Thyroid gland (tissue), 4 donors: ENCODE measurements around the gene EXT2.

Source experiments
- CTCF ChIP-seq, 6 experiments: fragments of 200-600 bp in 3 of 6; fragments of 450-650 bp in 3 of 6; sonication (generic) in 3 of 6; IDR thresholded peaks; one replicate each; pipeline ENCODE4 v1.5.1; 2016 to 2019; ENCODE audit warnings: antibody characterized with exemption in 6 of 6, mild to moderate bottlenecking in 2 of 6, inconsistent platforms in 1 of 6, moderate library complexity in 1 of 6
- POLR2A ChIP-seq, 2 donors: fragments of 450-650 bp; IDR thresholded peaks; one replicate each; pipeline ENCODE4 v1.6.1; 2017; ENCODE audit warnings: antibody characterized with exemption in 2 of 2, mild to moderate bottlenecking in 2 of 2, moderate library complexity in 1 of 2

- TF ChIP-seq CTCF (IDR thresholded peaks at IDR 0.05) (no peak), POLR2A (IDR thresholded peaks at IDR 0.05) (no peak)
These were observed 16.1 kb upstream of the EXT2 start for GRCh38 chr11:44079376-44079775.
